ENCODE measurements around the gene BLNK. TPM values are rescaled to one million over a fixed set of nuclear protein-coding genes. Genes with fewer than 3 reads are reported as not detected.

The BLNK gene
- total and polyA plus RNA-seq, 9 of the 15 experiments (the other 6 are each of a cell fraction or from before 2014, with no cell fraction given), result not detected

GRCh38 chr10:96230527-96230926 is 40.8 kb downstream of the BLNK start:
- Histone ChIP-seq H3K79me2 (ENCODE audit: control insufficient read depth, insufficient read depth, low read length) (no peaks in the 10 kb centered on the region), H3K4me3 (no peak overlapping the region), H3K9me1 (ENCODE audit: control insufficient read depth, insufficient read depth, low read length) (no peaks in the 10 kb centered on the region), H3K9ac (ENCODE audit: insufficient read depth in 1 of 2, low read depth in 2 of 2, low read length in 2 of 2) (no peak overlapping the region), H3K27ac (ENCODE audit: extremely low read depth, low read depth, low read length) (no peak overlapping the region), H3K9me3 (replicated peaks; ENCODE audit: control insufficient read depth, insufficient read depth, low read depth, low read length) (no peaks in the 10 kb centered on the region), H4K20me1 (replicated peaks; ENCODE audit: control insufficient read depth, insufficient read depth, low read length) (no peaks in the 10 kb centered on the region), H3K4me2 (ENCODE audit: insufficient read depth, low read length) (no peak overlapping the region), H3K36me3 (ENCODE audit: control insufficient read depth, insufficient read depth, low read length) (no peaks in the 10 kb centered on the region), H3K27me3 (ENCODE audit: control insufficient read depth in 2 of 2, insufficient read depth in 2 of 2, low read length in 2 of 2) (peaks cover 2 to 19% of the 10 kb centered on the region in 2 experiments; a peak in 3 of 5 replicates), H3K4me1 (replicated peaks in 1 of 2; ENCODE audit: control insufficient read depth in 2 of 2, insufficient read depth in 2 of 2, low read length in 2 of 2) (no peaks in the 10 kb centered on the region; a peak in 1 of 5 replicates), H2AFZ (ENCODE audit: low read depth, low read length) (no peak overlapping the region)
- in situ Hi-C loops (cut with MboI), result no loop called here
- no peak for DNase-seq (ENCODE audit: extremely low read depth in 1 of 4, low spot score in 3 of 4)
- ChIA-PET POLR2A (no interaction called here), CTCF (ENCODE audit: low intra/inter-chr PET ratio) (interaction anchor here (0.9 kb wide), 1 partner anchor 62 kb away, joined by 3 read pairs; no protein-coding TSS in a partner anchor)
- WGBS (ENCODE audit: insufficient coverage, low coverage, missing lambda C conversion rate), result 0% methylated on average over 5 of the region's 6 CpGs
- TF ChIP-seq ZSCAN29 (IDR thresholded peaks at IDR 0.05) (no peak), SIN3A (IDR thresholded peaks at IDR 0.05; ENCODE audit: borderline replicate concordance in 2 of 2, control insufficient read depth in 1 of 2, low read depth in 2 of 2, low read length in 2 of 2) (no peak), HLTF (IDR thresholded peaks at IDR 0.05) (no peak), BHLHE40 (IDR thresholded peaks at IDR 0.05; ENCODE audit: low read length) (no peak), ZSCAN32 (CRISPR knock-in tag; IDR thresholded peaks at IDR 0.05) (no peak), ZNF830 (CRISPR knock-in tag; IDR thresholded peaks at IDR 0.05) (no peak), CBFA2T3 (IDR thresholded peaks at IDR 0.05) (no peak), ETV6 (IDR thresholded peaks at IDR 0.05; ENCODE audit: borderline replicate concordance in 1 of 2, low read depth in 2 of 2, low read length in 1 of 2) (no peak), ETV6 (CRISPR knock-in tag; IDR thresholded peaks at IDR 0.05; ENCODE audit: borderline replicate concordance) (no peak)
- TF ChIP-seq, protein P1, sequence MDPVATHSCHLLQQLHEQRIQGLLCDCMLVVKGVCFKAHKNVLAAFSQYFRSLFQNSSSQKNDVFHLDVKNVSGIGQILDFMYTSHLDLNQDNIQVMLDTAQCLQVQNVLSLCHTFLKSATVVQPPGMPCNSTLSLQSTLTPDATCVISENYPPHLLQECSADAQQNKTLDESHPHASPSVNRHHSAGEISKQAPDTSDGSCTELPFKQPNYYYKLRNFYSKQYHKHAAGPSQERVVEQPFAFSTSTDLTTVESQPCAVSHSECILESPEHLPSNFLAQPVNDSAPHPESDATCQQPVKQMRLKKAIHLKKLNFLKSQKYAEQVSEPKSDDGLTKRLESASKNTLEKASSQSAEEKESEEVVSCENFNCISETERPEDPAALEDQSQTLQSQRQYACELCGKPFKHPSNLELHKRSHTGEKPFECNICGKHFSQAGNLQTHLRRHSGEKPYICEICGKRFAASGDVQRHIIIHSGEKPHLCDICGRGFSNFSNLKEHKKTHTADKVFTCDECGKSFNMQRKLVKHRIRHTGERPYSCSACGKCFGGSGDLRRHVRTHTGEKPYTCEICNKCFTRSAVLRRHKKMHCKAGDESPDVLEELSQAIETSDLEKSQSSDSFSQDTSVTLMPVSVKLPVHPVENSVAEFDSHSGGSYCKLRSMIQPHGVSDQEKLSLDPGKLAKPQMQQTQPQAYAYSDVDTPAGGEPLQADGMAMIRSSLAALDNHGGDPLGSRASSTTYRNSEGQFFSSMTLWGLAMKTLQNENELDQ (CRISPR knock-in tag; IDR thresholded peaks at IDR 0.05; ENCODE audit: borderline replicate concordance), result no peak
- intact Hi-C loops (cut with micrococcal nuclease), result no loop called here
- no peak for ATAC-seq
- no TSS peak for BruUV-seq (replicated peaks)
- FAIRE-seq, result no peak

All from K562 (cell line).